Measurements from ENCODE around the gene TP63.

TP63 gene

DNA sequence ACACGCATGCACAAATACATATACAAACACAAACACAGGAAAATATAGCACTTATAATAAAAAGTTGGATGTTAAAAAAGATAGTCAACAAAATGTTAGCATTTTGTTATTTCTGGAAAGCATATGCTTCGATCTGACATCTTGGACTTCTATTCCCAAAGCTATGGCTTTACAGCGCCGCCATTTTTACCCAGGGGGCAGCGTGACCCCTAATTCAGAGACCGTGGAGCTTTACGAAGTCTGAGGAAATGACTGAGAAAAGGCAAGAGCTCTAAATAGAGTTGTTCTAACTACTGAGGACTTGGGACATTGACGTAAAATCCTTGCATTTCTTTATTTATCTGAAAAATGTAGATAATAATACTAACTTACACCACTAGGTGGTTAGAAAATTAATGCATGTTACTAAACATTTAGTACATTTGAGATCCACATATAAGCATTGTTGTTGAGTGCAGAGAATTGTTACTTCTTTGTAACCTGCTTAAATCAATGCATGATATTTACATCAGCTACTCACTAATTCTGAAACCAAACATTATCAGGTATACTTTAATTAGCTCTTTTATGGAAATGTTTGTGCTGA lies 155.4 kb downstream of the TP63 start:
- no peak for DNase-seq

DNA sequence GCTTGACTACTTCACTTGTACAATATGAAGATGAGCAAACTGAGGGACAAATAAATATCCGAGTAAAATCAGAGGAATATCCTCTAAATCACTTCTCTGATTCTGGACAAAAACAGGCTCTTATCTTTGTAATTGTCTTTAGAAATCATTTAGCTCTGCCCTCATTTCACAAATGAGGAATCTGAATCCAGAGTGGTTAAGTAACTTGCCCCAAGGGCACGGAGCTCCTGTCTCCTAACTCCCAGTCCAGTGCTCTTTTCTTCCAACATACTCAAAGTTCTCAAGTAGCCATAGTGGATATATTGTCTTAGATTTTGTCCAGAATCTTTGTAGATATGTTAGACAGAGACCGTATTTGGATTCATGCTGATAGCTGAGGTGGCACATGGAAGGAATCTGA lies 156.0 kb downstream of the TP63 start:
- DNase-seq, result no peak

GRCh38 chr3:189787632-189788031 lies 156.4 kb downstream of the TP63 start:
- DNase-seq, result no peak

- no peak for DNase-seq
Measured at GRCh38 chr3:189789432-189789831, 158.2 kb downstream of the TP63 start.

GRCh38 chr3:189790658-189791057 lies 159.5 kb downstream of the TP63 start:
- DNase-seq, result no peak

GRCh38 chr3:189792046-189792929 lies 161.1 kb downstream of the TP63 start:
- no peak for DNase-seq

DNA sequence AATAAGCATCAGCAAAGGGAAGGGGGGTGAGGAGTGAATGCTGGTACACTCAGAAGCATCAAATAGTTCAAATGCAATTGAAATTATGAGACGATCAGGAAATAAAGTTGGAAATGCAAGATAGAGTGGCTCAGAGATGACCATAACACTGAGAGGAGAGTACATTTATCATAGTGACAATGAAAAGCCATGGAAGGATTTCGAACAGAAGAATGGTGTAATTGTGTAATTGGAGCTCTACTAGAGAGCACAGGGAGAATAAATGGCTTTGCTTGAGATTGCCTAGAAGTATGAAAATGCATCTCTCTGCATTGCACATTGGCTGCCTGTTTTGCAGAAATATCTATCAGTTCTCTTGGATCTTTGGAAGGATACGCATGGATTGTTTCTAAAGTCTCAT lies 163.3 kb downstream of the TP63 start:
- no peak for DNase-seq

DNA sequence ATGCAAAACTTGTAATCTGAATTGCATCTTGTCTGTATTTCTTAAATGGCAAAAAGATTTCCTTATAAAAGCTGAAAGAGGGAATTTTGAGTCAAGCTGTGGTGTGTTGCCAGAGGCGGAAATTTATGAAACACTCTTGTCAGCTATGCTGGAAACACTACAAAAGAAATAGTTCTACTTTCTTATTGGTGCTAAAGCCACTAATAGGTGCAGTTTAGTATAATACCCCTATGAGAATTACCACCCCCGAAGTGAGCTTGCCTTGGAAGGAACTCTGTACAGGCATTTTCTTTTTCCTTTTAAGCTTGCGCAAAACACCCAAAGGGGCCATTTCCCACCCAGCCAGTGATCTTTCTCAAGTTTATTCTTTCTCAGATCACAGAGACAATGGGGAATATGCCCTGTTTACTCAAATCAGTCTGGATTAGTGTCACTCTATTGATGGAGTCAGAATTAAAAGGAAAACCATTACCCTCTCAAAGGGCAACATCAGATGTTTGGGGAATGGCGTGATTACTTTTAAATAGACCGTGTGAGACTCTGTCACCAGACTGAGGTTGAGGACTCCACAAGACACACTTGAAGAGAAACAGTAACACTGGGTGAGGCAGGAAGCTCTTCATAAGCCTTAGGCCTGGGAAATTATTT lies 166.0 kb downstream of the TP63 start:
- no peak for DNase-seq

- no peak for DNase-seq
Measured at GRCh38 chr3:189799366-189799765, 168.2 kb downstream of the TP63 start.

- DNase-seq, result no peak
Measured at GRCh38 chr3:189800436-189800835, 169.2 kb downstream of the TP63 start.

DNA sequence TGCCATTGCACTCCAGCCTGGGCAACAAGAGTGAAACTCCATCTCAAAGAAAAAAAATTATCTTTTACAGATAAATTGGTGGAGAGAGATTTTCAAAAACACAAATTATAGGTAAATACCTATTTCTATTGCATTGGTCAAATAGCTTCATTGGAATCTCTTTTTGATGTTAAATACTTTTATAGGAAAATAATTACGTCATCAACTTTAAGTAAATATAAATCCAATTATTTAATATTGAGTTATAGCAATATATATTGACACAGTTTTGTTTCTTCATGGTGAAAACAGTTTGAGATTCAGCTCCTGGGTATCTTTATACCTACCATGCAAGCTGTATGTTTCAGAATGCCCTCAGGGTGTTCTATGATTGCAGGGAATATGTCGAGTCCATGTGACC lies 172.1 kb downstream of the TP63 start:
- no peak for DNase-seq

DNA sequence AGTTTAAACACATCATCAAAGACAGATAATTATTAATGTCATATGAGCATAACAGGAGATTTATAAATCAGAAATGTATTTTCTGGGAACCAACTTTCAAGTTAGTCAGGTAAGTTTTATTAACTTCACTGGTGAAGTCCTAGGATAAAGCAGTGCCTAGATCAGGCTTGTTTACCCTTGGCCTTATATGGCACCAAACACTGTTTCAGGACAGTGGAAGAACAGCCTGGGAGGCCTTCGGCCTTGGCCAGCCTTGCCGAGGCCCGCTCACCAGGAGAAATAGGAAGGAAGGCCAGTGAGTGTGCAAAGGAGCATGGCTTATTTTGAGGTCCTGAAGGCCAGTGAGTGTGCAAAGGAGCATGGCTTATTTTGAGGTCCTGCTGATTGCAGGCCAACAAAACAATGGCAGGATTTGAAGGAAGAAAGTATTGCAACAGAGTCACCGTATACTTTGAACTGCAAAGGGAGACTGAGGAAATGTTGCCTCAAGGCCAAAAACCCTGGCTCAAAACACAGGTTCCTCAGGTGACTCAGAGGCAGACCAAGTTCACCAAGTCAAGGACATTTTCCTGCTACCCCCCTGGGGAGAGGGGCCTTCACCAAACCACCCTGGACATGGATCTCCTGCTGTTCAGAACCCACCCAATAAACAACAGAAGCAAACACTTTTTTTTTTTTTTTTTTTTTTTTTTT lies 174.3 kb downstream of the TP63 start:
- no peak for DNase-seq

GRCh38 chr3:189806171-189806951 lies 175.2 kb downstream of the TP63 start:
- no peak for DNase-seq

DNA sequence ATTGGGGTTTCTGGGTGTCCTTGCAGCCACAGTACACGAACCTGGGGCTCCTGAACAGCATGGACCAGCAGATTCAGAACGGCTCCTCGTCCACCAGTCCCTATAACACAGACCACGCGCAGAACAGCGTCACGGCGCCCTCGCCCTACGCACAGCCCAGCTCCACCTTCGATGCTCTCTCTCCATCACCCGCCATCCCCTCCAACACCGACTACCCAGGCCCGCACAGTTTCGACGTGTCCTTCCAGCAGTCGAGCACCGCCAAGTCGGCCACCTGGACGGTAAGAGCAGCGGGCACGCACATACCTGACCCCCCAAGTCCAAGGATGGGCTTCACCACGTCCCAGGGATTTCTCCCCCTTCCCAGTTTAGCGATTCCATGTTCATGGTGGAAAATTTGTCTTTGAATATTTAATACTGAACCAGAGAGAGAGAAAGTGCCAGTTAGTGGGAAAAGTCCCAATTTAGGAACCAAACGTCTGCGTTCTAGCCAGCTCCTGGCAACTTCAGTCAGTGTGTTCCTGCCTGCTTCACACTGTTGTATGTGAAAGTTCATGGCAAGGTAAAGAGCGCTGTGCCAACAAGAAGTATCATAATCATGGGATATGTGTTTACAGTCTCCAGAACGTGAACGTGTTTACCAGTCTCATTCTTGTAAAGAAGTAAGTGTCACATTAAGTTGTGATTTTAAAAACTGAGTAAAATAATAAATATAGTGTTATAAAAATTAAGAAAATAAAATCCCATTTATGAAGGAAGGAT lies 177.2 kb downstream of the TP63 start:
- no peak for DNase-seq

DNA sequence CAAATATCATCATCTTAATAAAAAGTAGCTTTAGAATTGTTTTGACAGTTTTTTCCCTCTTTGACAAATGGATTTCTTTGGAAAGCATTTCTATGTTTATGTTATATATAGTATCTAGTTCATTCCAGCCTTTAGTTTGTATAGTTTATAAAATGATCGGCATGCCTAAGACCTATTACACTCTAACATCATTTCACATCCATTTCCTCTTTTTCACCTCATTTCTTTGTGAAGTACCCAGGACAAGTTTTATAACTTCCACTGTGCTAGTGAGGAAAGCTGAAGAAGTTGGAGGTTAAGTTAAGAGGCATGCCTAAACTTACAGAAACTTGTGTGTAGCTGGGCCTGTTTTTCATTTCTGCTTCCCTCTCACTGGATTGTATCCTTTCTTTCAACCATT lies 178.4 kb downstream of the TP63 start:
- DNase-seq, result no peak

GRCh38 chr3:189812806-189813465 lies 181.7 kb downstream of the TP63 start:
- no peak for DNase-seq

- DNase-seq, result no peak
Measured at GRCh38 chr3:189813647-189814240, 182.6 kb downstream of the TP63 start.

DNA sequence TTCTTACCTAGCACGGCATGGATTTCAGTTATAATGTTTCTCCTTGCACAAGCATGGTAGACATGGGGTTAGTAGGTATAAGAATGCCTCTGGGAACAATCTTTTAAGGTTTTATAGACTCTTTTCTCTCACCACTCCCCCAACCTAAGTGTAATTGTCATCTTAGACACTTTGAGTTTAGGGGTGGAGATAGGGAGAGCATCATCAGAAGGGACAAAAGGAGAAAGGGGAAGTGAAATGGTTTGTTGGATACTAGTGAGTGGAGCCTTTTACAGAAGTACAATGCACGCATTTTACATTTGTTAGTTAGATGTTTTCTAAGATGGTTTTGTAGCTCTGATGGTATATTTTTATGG lies 189.2 kb downstream of the TP63 start:
- DNase-seq, result no peak

DNA sequence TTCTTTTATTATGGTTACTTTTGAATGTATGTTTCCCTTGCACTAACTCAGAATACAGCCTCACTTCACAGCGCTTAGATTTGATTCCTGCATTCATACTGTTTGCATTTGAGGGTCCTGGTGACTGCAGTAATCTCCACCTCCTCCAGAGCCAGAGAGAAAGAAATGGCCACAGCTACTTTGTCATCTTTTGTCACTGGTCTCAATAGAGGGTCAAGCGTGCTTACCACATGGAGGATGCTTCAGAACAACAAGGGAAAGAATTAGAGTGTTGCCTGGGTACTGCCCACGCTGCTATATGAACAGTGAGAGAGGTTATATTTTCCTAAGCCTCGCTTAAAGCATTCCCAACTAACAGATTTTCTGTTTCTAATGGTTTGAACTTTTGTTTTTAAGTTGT lies 190.1 kb downstream of the TP63 start:
- DNase-seq, result no peak

DNA sequence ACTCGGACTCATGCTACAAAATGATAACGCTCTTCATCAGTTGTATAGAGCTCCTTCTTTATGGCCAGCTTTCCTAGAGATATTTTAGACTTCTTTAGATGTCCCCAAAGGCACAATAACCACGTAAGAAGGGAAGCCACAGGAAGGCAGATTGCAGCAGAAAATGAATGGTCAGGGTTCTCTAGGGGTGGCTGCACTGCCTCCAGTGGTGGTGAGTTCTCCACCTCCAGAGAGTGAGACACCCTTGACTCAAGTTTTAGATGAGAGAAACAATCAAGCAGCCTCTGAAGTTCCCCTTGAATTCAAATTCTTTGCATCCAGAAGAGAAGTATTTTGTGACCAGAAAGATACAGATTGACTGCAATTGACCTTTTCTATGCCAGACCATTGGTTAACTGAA lies 191.5 kb downstream of the TP63 start:
- no peak for DNase-seq
